ENCODE measurements around the gene CDH1. TPM values are rescaled to one million over a fixed set of nuclear protein-coding genes. Genes with fewer than 3 reads are reported as not detected.

CDH1 gene
- total RNA-seq, 2 donors from 2014 or later, result not detected

- intact Hi-C loops (cut with DNase I), result no loop called here
- DNase-seq (ENCODE audit: low spot score), result no peak
Observed at GRCh38 chr16:68883685-68884084, 146.6 kb downstream of the CDH1 start.

GRCh38 chr16:68884401-68884800 lies 147.3 kb downstream of the CDH1 start:
- no peak for DNase-seq (ENCODE audit: low spot score)
- intact Hi-C loops (cut with DNase I), result no loop called here

Other genes with a start within 250 kb of the CDH1 start
- 10 to 100 TPM; 17.9 to 18.1 TPM for gene ZFP90, start 198.0 kb upstream of the CDH1 start, total RNA-seq
- 1 to 10 TPM; 2.9 to 3.4 TPM for gene CDH3, start 92.0 kb upstream of the CDH1 start, total RNA-seq
- gene TANGO6, start 106.2 kb downstream of the CDH1 start, total RNA-seq, result 10 to 100 TPM; 16.9 to 22.2 TPM

All from posterior vena cava (tissue), 2 donors.